ENCODE results near the gene SSR1. TPM values are rescaled to one million over a fixed set of nuclear protein-coding genes. Genes with fewer than 3 reads are reported as not detected.

Gene SSR1
- polyA plus RNA-seq, 1 experiment, result 173 TPM

GRCh38 chr6:7241160-7241559, 71.8 kb downstream of the SSR1 start:
- TF ChIP-seq CTCF (IDR thresholded peaks at IDR 0.05; ENCODE audit: insufficient read depth, low read depth, low read length), result no peak
- Histone ChIP-seq H3K27me3 (ENCODE audit: control insufficient read depth, insufficient read depth, low read length) (no peaks in the 10 kb centered on the region), H3K4me3 (ENCODE audit: low read depth, low read length) (no peak overlapping the region), H3K36me3 (ENCODE audit: control insufficient read depth, insufficient read depth, low read length) (peaks cover 7% of the 10 kb centered on the region)
- DNase-seq (ENCODE audit: low read depth), result no peak
- POLR2A ChIA-PET, result no interaction called here
- CTCF ChIA-PET, result interaction anchor here (0.6 to 1.4 kb wide), 4 partner anchors 9 to 512 kb away, joined by 3 to 5 read pairs (median 4); no protein-coding TSS in a partner anchor

GRCh38 chr6:7240351-7240750, 72.6 kb downstream of the SSR1 start:
- no peaks in the 10 kb centered on the region for H3K27me3 ChIP-seq (ENCODE audit: control insufficient read depth, insufficient read depth, low read length)
- H3K36me3 ChIP-seq (ENCODE audit: control insufficient read depth, insufficient read depth, low read length), result peaks cover 12% of the 10 kb centered on the region
- H3K4me3 ChIP-seq (ENCODE audit: low read depth, low read length), result no peak overlapping the region
- ChIA-PET CTCF (no interaction called here), POLR2A (no interaction called here)
- DNase-seq (ENCODE audit: low read depth), result no peak
- no peak for TF ChIP-seq CTCF (IDR thresholded peaks at IDR 0.05; ENCODE audit: insufficient read depth, low read depth, low read length)

- H3K4me3 ChIP-seq (ENCODE audit: low read depth, low read length), result no peak overlapping the region
- no peak for TF ChIP-seq CTCF (IDR thresholded peaks at IDR 0.05; ENCODE audit: insufficient read depth, low read depth, low read length)
- no peaks in the 10 kb centered on the region for H3K27me3 ChIP-seq (ENCODE audit: control insufficient read depth, insufficient read depth, low read length)
- CTCF ChIA-PET, result interaction anchor here (0.7 to 2.3 kb wide), 10 partner anchors 10 to 563 kb away, joined by 3 to 18 read pairs (median 6); no protein-coding TSS in a partner anchor
- POLR2A ChIA-PET, result no interaction called here
- no peak for DNase-seq (ENCODE audit: low read depth)
- peaks cover 12% of the 10 kb centered on the region for H3K36me3 ChIP-seq (ENCODE audit: control insufficient read depth, insufficient read depth, low read length)
These were observed 73.4 kb downstream of the SSR1 start for GRCh38 chr6:7239590-7239948.

- CTCF ChIA-PET, result interaction anchor here (0.7 to 2.3 kb wide), 14 partner anchors 10 to 562 kb away, joined by 3 to 18 read pairs (median 5); no protein-coding TSS in a partner anchor
- no peak for DNase-seq (ENCODE audit: low read depth)
- no peaks in the 10 kb centered on the region for H3K27me3 ChIP-seq (ENCODE audit: control insufficient read depth, insufficient read depth, low read length)
- peak; percentile 69 for TF ChIP-seq CTCF (IDR thresholded peaks at IDR 0.05; ENCODE audit: insufficient read depth, low read depth, low read length)
- H3K4me3 ChIP-seq (ENCODE audit: low read depth, low read length), result no peak overlapping the region
- POLR2A ChIA-PET, result no interaction called here
- peaks cover 12% of the 10 kb centered on the region for H3K36me3 ChIP-seq (ENCODE audit: control insufficient read depth, insufficient read depth, low read length)
These were observed 74.0 kb downstream of the SSR1 start for GRCh38 chr6:7238900-7239589.

- Histone ChIP-seq H3K27me3 (ENCODE audit: control insufficient read depth, insufficient read depth, low read length) (no peaks in the 10 kb centered on the region), H3K36me3 (ENCODE audit: control insufficient read depth, insufficient read depth, low read length) (peaks cover 13% of the 10 kb centered on the region), H3K4me3 (ENCODE audit: low read depth, low read length) (no peak overlapping the region)
- POLR2A ChIA-PET, result no interaction called here
- no peak for DNase-seq (ENCODE audit: low read depth)
- CTCF ChIA-PET, result interaction anchor here (0.6 to 2.3 kb wide), 14 partner anchors 9 to 562 kb away, joined by 3 to 18 read pairs (median 5); no protein-coding TSS in a partner anchor
- TF ChIP-seq CTCF (IDR thresholded peaks at IDR 0.05; ENCODE audit: insufficient read depth, low read depth, low read length), result no peak
These were observed 74.5 kb downstream of the SSR1 start for GRCh38 chr6:7238526-7238899.
